AG04450 (cell line): ENCODE data around the gene NAB1. TPM values are rescaled to one million over a fixed set of nuclear protein-coding genes. Genes with fewer than 3 reads are reported as not detected.

Experiments used
- CTCF ChIA-PET: fragments of 300-600, 350-600 bp; formaldehyde crosslinking; extraction: SDS; loops from one replicate; lab custom pipeline; 2022; ENCODE audit warnings: antibody characterized with exemption, inconsistent platforms; lab: Charles Lee
- POLR2A ChIA-PET: fragments of 350-600 bp; formaldehyde crosslinking; extraction: SDS; loops from one replicate; lab custom pipeline; 2021; ENCODE audit warnings: antibody characterized with exemption, inconsistent platforms; lab: Yijun Ruan, JAX
- DNase-seq: peaks from one replicate; pipeline ENCODE4 v3.0.0-alpha.2; 2011; ENCODE audit warnings: low read depth, low spot score
- H3K27ac ChIP-seq: one replicate; pipeline ENCODE4 v1.5.1; 2012; ENCODE audit warnings: low read depth, low read length, control low read depth
- H3K27me3 ChIP-seq: one replicate; pipeline ENCODE4 v1.6.0; 2012; ENCODE audit warnings: low read length; ENCODE audit not compliant: control insufficient read depth, insufficient read depth
- H3K4me3 ChIP-seq: 2 replicates; pipeline ENCODE4 v1.5.1; 2011; ENCODE audit warnings: mild to moderate bottlenecking, low read depth, low read length, control low read depth
- H3K9me3 ChIP-seq: 2 replicates; pipeline ENCODE4 v1.5.1; 2012; ENCODE audit warnings: low read length; ENCODE audit not compliant: control insufficient read depth, insufficient read depth
- polyA plus RNA-seq: library from polyadenylated mRNA; depleted of rRNA; stranded (reverse); fragments of >200 nt; gene quantifications from 2 replicates; pipeline ENCODE4 v1.2.3, GENCODE V29; 2011
- TF ChIP-seq, protein P1 (sequence below): IDR thresholded peaks from 2 replicates; pipeline ENCODE4 v1.5.1; 2011; ENCODE audit warnings: low read depth, low read length, control low read depth, inconsistent platforms

The NAB1 gene
- polyA plus RNA-seq, 1 experiment, result 30.7 TPM

DNA sequence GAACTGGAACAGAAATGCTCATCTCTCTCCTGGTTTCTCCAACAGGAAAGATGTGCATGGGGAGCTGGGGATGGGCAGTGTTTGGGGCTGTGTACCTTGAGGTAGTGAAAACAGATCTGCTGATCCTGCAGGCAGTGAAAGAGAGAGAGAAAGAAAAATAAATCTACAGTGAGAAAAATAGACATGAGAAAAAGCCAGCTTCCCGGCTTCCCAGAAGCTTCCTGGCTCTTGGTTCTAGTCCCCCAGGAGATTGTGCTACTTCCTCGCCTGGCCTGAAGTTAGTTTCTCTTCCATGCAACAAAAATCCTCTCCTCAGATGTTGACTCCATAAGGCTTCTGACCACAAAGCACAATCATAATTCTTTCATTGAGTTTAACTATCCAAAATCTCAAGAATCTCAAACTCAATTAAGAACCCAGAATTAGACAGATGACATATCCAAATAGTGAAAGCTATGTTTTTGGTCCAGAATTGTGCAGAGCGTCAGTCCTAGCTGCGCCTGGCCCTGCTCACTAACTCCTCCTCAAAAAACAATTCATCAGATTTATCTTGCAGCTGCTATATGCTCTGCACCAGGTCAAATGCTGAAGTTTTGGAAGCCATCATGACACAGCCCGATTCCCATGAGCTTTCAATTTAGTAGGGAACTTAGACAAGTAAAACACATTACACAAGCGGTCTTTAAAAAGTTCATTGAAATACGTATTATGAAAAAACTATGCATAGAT lies 20.1 kb upstream of the NAB1 start:
- Histone ChIP-seq H3K9me3 (no peaks in the 10 kb centered on the region), H3K27me3 (no peaks in the 10 kb centered on the region), H3K4me3 (no peak overlapping the region), H3K27ac (no peak overlapping the region)
- POLR2A ChIA-PET, result interaction anchor here (0.6 kb wide), 1 partner anchor 184 kb away, joined by 6 read pairs; no protein-coding TSS in a partner anchor
- CTCF ChIA-PET, result no interaction called here
- DNase-seq, result no peak
- TF ChIP-seq, protein P1, sequence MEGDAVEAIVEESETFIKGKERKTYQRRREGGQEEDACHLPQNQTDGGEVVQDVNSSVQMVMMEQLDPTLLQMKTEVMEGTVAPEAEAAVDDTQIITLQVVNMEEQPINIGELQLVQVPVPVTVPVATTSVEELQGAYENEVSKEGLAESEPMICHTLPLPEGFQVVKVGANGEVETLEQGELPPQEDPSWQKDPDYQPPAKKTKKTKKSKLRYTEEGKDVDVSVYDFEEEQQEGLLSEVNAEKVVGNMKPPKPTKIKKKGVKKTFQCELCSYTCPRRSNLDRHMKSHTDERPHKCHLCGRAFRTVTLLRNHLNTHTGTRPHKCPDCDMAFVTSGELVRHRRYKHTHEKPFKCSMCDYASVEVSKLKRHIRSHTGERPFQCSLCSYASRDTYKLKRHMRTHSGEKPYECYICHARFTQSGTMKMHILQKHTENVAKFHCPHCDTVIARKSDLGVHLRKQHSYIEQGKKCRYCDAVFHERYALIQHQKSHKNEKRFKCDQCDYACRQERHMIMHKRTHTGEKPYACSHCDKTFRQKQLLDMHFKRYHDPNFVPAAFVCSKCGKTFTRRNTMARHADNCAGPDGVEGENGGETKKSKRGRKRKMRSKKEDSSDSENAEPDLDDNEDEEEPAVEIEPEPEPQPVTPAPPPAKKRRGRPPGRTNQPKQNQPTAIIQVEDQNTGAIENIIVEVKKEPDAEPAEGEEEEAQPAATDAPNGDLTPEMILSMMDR, result no peak

DNA sequence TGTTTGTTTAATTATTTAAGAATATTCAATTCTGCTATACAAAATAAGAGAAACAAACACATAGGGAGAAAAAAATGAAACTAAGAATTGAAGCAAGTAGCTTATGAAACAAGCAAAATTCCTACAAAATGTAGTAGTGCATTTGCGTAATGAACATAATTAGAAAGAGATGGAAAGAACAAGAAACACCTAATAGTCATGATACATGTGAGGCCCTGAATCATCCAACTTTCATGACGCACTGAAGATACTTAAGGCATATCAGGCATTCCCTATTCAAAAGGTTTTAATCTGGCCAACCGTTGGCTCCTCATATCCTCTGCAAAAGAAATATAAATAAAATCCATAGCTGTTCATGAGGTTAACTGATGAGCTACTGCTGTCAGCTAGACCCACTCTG lies 14.5 kb upstream of the NAB1 start:
- no peak overlapping the region for H3K4me3 ChIP-seq
- DNase-seq, result no peak
- H3K27me3 ChIP-seq, result no peaks in the 10 kb centered on the region
- POLR2A ChIA-PET, result no interaction called here
- H3K9me3 ChIP-seq, result no peaks in the 10 kb centered on the region
- CTCF ChIA-PET, result no interaction called here
- no peak overlapping the region for H3K27ac ChIP-seq
- TF ChIP-seq, protein P1, result no peak

DNA sequence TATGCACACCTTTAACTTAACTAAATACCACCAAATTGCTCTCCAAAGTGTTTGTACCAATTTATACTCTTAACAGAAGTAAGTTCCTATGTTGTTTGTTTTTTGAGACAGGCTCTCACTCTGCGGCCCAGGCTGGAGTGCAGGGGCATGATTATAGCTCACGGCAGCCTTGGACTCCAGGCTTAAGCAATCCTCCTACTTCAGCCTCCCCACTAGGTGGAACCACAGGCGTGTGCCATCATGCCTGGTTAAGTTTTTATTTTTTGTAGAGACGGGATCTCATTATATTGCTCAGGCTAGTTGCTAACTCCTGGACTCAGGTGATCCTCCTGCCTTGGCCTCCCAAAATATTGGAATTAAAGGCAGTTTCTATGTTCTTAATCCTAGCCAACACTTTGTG lies 13.1 kb upstream of the NAB1 start:
- POLR2A ChIA-PET, result no interaction called here
- CTCF ChIA-PET, result no interaction called here
- no peak overlapping the region for H3K4me3 ChIP-seq

DNA sequence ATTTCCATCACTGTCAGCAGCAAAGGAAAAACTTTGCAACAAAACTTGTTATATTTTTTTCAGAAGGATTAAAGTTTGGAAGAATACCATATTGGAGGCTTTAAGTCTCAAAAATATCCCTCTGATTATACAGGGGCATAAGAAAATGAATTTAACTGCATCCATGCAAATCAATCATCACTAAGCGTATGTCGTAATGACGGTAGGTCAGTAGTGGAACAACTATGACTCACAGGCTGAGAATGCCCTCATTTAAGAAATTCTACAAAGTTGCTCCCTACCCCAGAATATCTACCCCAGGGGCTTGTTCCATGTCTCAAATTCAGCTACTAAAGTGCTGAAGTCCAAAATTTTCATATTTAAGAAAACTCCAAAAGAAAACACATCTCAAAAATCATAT lies 12.5 kb upstream of the NAB1 start:
- no peak for DNase-seq
- H3K27me3 ChIP-seq, result no peaks in the 10 kb centered on the region
- no peaks in the 10 kb centered on the region for H3K9me3 ChIP-seq
- ChIA-PET CTCF (no interaction called here), POLR2A (no interaction called here)
- H3K4me3 ChIP-seq, result no peak overlapping the region
- TF ChIP-seq, protein P1, result no peak
- no peak overlapping the region for H3K27ac ChIP-seq

More for the DNA sequence above, 13.1 kb upstream of the NAB1 start:
- TF ChIP-seq, protein P1, result no peak
- Histone ChIP-seq H3K27ac (no peak overlapping the region), H3K27me3 (no peaks in the 10 kb centered on the region), H3K9me3 (no peaks in the 10 kb centered on the region)
- DNase-seq, result no peak

DNA sequence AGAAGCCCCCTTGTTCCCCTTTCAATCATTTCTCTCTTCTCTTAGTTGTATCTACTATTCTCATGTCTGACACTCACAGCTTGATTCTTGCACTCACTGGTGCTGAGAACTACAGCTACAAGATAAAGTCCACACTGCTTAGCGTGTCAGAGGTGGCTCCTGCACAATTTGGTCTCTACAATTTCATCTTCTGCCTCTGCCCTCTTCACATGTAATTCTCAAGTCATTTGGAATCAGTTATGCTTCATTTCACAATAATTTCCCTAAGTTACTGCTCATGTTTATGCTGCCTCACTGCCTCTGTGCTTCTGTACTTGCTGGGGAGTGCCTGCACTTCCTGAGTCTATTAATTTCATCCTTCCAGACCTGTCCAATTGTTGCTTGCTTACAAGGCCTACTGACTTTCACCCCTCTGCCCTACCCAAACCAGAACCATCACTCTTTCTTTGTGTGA lies 11.6 kb upstream of the NAB1 start:
- Histone ChIP-seq H3K9me3 (no peaks in the 10 kb centered on the region), H3K27me3 (no peaks in the 10 kb centered on the region), H3K4me3 (no peak overlapping the region), H3K27ac (no peak overlapping the region)
- POLR2A ChIA-PET, result no interaction called here
- CTCF ChIA-PET, result no interaction called here
- no peak for DNase-seq
- TF ChIP-seq, protein P1, result no peak
